GM12878 (cell line): ENCODE data around the gene LMLN. TPM values are rescaled to one million over a fixed set of nuclear protein-coding genes. Genes with fewer than 3 reads are reported as not detected.

Experiments used
- ATAC-seq: fragments of 200-7000 bp; cut with Tn5 transposase; 3 replicates; pipeline ENCODE4 v1.9.1; 2020; ENCODE audit warnings: mild to moderate bottlenecking, moderate library complexity
- BruUV-seq: library from RNA; stranded (reverse); fragments of 400-500 nt; replicated peaks from 2 replicates; lab custom pipeline; 2021; lab: Mats Ljungman, UMichigan
- CTCF ChIA-PET: fragments of 300-600 bp; sonication (Branson Sonifier 250); formaldehyde crosslinking; extraction: SDS; loops from one replicate; lab custom pipeline; 2021; ENCODE audit warnings: inconsistent platforms; lab: Yijun Ruan, JAX
- POLR2A ChIA-PET: fragments of 350-600 bp; formaldehyde crosslinking; extraction: SDS; loops from one replicate; lab custom pipeline; 2021; ENCODE audit warnings: inconsistent platforms; lab: Charles Lee
- RAD21 ChIA-PET: fragments of 300-600 bp; sonication (Branson Sonifier 250); formaldehyde crosslinking; loops from one replicate; lab custom pipeline; 2023; ENCODE audit warnings: antibody characterized with exemption; ENCODE audit not compliant: unreplicated experiment; lab: Charles Lee
- SMC1A ChIA-PET: fragments of 300-600 bp; sonication (Branson Sonifier 250); formaldehyde crosslinking; loops from one replicate; lab custom pipeline; 2023; ENCODE audit not compliant: unreplicated experiment, uncharacterized antibody; lab: Charles Lee
- DNase-seq: peaks from one replicate; pipeline ENCODE4 v3.0.0-alpha.2; 2011; ENCODE audit warnings: low read depth, low spot score
- FAIRE-seq: peaks from 3 replicates; lab custom pipeline; 2011; peaks lifted over from hg19 to GRCh38; lab: Jason Lieb, UNC
- H2AFZ ChIP-seq: 2 replicates; pipeline ENCODE4 v1.6.0; 2011; ENCODE audit warnings: low read depth, low read length, control low read depth; ENCODE audit not compliant: control insufficient read depth
- H3K27ac ChIP-seq: 2 replicates; pipeline ENCODE4 v1.5.1; 2011; ENCODE audit warnings: control low read depth; ENCODE audit not compliant: control insufficient read depth, insufficient read depth
- H3K27me3 ChIP-seq, 2 experiments: replicated peaks in 1 of 2; 2 replicates each; pipeline versions ENCODE4 v1.6.0 to v1.6.1; 2011; ENCODE audit warnings: low read length in 1 of 2; ENCODE audit not compliant: control insufficient read depth in 2 of 2, insufficient read depth in 2 of 2
- H3K36me3 ChIP-seq, 2 experiments: 2 replicates each; pipeline ENCODE4 v1.5.1; 2011; ENCODE audit warnings: low read length in 1 of 2; ENCODE audit not compliant: control insufficient read depth in 2 of 2, insufficient read depth in 2 of 2
- H3K4me1 ChIP-seq: 2 replicates; pipeline ENCODE4 v1.6.1; 2011; ENCODE audit warnings: mild to moderate bottlenecking, low read length, moderate library complexity, mixed read lengths; ENCODE audit not compliant: control insufficient read depth, insufficient read depth
- H3K4me2 ChIP-seq: 2 replicates; pipeline ENCODE4 v1.6.0; 2011; ENCODE audit warnings: control low read depth; ENCODE audit not compliant: control insufficient read depth, insufficient read depth
- H3K4me3 ChIP-seq: fragments of 200-600 bp; sonication (generic); 2 replicates; pipeline ENCODE4 v1.5.1; 2016
- H3K79me2 ChIP-seq: 2 replicates; pipeline ENCODE4 v1.6.0; 2011; ENCODE audit warnings: low read length; ENCODE audit not compliant: control insufficient read depth, insufficient read depth
- H3K9ac ChIP-seq: 2 replicates; pipeline ENCODE4 v1.8.0; 2011; ENCODE audit warnings: low read length, control low read depth, mixed read lengths; ENCODE audit not compliant: control insufficient read depth, insufficient read depth
- H3K9me3 ChIP-seq: replicated peaks from 3 replicates; pipeline ENCODE4 v1.5.1; 2011; ENCODE audit warnings: mild to moderate bottlenecking, low read length; ENCODE audit not compliant: control insufficient read depth, insufficient read depth
- H4K20me1 ChIP-seq: 2 replicates; pipeline ENCODE4 v1.6.0; 2011; ENCODE audit not compliant: control insufficient read depth, insufficient read depth
- CREM ChIP-seq: IDR thresholded peaks from 2 replicates; pipeline ENCODE4 v1.6.1; 2014; ENCODE audit warnings: antibody characterized with exemption, low read depth
- DPF2 ChIP-seq: fragments of 450-650 bp; IDR thresholded peaks from 2 replicates; pipeline ENCODE4 v1.6.1; 2017; ENCODE audit warnings: mild to moderate bottlenecking
- EZH2 ChIP-seq: IDR thresholded peaks from 2 replicates; pipeline ENCODE4 v1.6.1; 2012; ENCODE audit warnings: low read depth, mild to moderate bottlenecking, control low read depth, inconsistent platforms, low read length, borderline replicate concordance; ENCODE audit not compliant: control insufficient read depth
- KDM1A ChIP-seq: fragments of 200-600 bp; sonication (generic); IDR thresholded peaks from 2 replicates; pipeline ENCODE4 v1.6.1; 2016; ENCODE audit warnings: borderline replicate concordance
- STAT1 ChIP-seq: fragments of 450-650 bp; conservative IDR thresholded peaks from 2 replicates; pipeline ENCODE4 v1.6.1; 2014; ENCODE audit warnings: antibody characterized with exemption, mild to moderate bottlenecking
- WGBS: methylation state at CpG from one replicate; pipeline ENCODE4 v1.1.6; 2016; ENCODE audit warnings: low lambda C conversion rate; ENCODE audit not compliant: insufficient replicate concordance, insufficient coverage; ENCODE audit errors: missing lambda C conversion rate; 5-methylcytosine and 5-hydroxymethylcytosine counted together
- in situ Hi-C: fragments of 300-500 bp; cut with MboI; formaldehyde crosslinking; loops from 9 replicates; pipeline ENCODE4 v1.14.3; 2018; ENCODE audit warnings: mixed read lengths
- intact Hi-C: fragments of 100-400 bp; cut with micrococcal nuclease; formaldehyde crosslinking; loops from one replicate; pipeline ENCODE4 v1.14.2; 2022; ENCODE audit not compliant: unreplicated experiment
- polyA plus RNA-seq, 11 experiments: library from polyadenylated mRNA; depleted of rRNA in 4 of 11; unstranded in 6 of 11; stranded (reverse) in 5 of 11; fragments of >200 nt; fragmentation: Nextera tagmentation in 4 of 11; fragmentation: Illumina TruSeq in 1 of 11; extraction: Ambion mirVana in 4 of 11; extraction: Trizol in 1 of 11; gene quantifications; 1 replicate in 1 of 11; 2 replicates in 10 of 11; pipeline versions ENCODE4 v1.2.1 to v1.2.3, GENCODE V29; 2011 to 2016; ENCODE audit warnings: inconsistent platforms in 2 of 11, missing spikeins in 2 of 11, low read depth in 1 of 11
- total RNA-seq, 4 experiments: library from RNA; depleted of rRNA in 3 of 4; stranded (reverse); fragments of >200 nt in 3 of 4; fragmentation: Illumina TruSeq in 1 of 4; extraction: Trizol in 1 of 4; gene quantifications; 2 replicates each; pipeline versions ENCODE4 v1.2.1 to v1.2.3, GENCODE V29; 2013 to 2021
- TF ChIP-seq, protein P1 (sequence below): fragments of 450-650 bp; IDR thresholded peaks from 2 replicates; pipeline ENCODE4 v1.6.1; 2017; ENCODE audit warnings: mild to moderate bottlenecking, moderate library complexity
- TF ChIP-seq, protein P2 (sequence below): fragments of 450-650 bp; IDR thresholded peaks from 2 replicates; pipeline ENCODE4 v1.6.1; 2014; ENCODE audit warnings: mild to moderate bottlenecking
- TF ChIP-seq, protein P3 (sequence below): IDR thresholded peaks from 2 replicates; pipeline ENCODE4 v1.6.1; 2011; ENCODE audit warnings: borderline replicate concordance, low read depth, mild to moderate bottlenecking, moderate library complexity, mixed read lengths, low read length; ENCODE audit not compliant: insufficient read depth; ENCODE audit errors: extremely low read length
- TF ChIP-seq, protein P4 (sequence below): IDR thresholded peaks from 2 replicates; pipeline ENCODE4 v1.6.1; 2011; ENCODE audit warnings: mild to moderate bottlenecking, low read depth, low read length, moderate library complexity; ENCODE audit not compliant: insufficient replicate concordance

LMLN gene
- total and polyA plus RNA-seq, 10 of the 15 experiments (the other 5 are each of a cell fraction or from before 2014, with no cell fraction given), result 0.02 to 1.7 (median 0.81) TPM

DNA sequence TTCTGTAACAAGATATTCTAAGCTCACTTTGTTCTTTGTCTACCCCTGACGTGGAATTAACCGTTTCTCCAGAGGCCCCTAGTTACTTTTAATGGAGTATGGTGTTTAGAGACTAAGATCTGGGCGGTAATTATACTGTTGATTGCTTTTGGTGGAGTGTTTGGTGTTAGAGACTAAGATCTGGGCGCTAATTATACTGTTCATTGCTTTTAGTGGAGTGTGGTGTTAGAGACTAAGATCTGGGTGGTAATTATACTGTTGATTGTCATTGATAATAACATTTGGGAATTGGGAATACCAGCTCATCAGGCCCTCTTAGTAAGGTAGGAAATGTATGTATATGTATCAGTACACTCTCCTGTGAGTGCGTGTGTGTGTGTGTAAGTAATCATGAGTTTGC, 66.6 kb downstream of the LMLN start:
- no peaks in the 10 kb centered on the region for H4K20me1 ChIP-seq
- H3K27ac ChIP-seq, result no peak overlapping the region
- intact Hi-C loops (no loop called here), in situ Hi-C loops (no loop called here)
- ATAC-seq (no peak), FAIRE-seq (no peak), DNase-seq (no peak)
- 30% methylated on average over 5 of the region's 5 CpGs for WGBS
- SMC1A ChIA-PET, result no interaction called here
- H3K4me2 ChIP-seq, result no peak overlapping the region
- RAD21 ChIA-PET, result no interaction called here
- no TSS peak for BruUV-seq
- no peaks in the 10 kb centered on the region for H3K27me3 ChIP-seq
- no peak overlapping the region for H3K9ac ChIP-seq
- H3K4me3 ChIP-seq, result no peak overlapping the region
- CTCF ChIA-PET, result interaction anchor here (0.8 kb wide), 1 partner anchor 121 kb away, joined by 3 read pairs; no protein-coding TSS in a partner anchor
- no peaks in the 10 kb centered on the region for H3K36me3 ChIP-seq
- no peaks in the 10 kb centered on the region for H3K79me2 ChIP-seq
- POLR2A ChIA-PET, result no interaction called here
- H2AFZ ChIP-seq, result no peak overlapping the region
- H3K9me3 ChIP-seq, result no peaks in the 10 kb centered on the region
- no peaks in the 10 kb centered on the region for H3K4me1 ChIP-seq
- TF ChIP-seq, protein P1, sequence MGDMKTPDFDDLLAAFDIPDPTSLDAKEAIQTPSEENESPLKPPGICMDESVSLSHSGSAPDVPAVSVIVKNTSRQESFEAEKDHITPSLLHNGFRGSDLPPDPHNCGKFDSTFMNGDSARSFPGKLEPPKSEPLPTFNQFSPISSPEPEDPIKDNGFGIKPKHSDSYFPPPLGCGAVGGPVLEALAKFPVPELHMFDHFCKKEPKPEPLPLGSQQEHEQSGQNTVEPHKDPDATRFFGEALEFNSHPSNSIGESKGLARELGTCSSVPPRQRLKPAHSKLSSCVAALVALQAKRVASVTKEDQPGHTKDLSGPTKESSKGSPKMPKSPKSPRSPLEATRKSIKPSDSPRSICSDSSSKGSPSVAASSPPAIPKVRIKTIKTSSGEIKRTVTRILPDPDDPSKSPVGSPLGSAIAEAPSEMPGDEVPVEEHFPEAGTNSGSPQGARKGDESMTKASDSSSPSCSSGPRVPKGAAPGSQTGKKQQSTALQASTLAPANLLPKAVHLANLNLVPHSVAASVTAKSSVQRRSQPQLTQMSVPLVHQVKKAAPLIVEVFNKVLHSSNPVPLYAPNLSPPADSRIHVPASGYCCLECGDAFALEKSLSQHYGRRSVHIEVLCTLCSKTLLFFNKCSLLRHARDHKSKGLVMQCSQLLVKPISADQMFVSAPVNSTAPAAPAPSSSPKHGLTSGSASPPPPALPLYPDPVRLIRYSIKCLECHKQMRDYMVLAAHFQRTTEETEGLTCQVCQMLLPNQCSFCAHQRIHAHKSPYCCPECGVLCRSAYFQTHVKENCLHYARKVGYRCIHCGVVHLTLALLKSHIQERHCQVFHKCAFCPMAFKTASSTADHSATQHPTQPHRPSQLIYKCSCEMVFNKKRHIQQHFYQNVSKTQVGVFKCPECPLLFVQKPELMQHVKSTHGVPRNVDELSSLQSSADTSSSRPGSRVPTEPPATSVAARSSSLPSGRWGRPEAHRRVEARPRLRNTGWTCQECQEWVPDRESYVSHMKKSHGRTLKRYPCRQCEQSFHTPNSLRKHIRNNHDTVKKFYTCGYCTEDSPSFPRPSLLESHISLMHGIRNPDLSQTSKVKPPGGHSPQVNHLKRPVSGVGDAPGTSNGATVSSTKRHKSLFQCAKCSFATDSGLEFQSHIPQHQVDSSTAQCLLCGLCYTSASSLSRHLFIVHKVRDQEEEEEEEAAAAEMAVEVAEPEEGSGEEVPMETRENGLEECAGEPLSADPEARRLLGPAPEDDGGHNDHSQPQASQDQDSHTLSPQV, result no peak
- TF ChIP-seq CREM, result no peak
- TF ChIP-seq, protein P2, sequence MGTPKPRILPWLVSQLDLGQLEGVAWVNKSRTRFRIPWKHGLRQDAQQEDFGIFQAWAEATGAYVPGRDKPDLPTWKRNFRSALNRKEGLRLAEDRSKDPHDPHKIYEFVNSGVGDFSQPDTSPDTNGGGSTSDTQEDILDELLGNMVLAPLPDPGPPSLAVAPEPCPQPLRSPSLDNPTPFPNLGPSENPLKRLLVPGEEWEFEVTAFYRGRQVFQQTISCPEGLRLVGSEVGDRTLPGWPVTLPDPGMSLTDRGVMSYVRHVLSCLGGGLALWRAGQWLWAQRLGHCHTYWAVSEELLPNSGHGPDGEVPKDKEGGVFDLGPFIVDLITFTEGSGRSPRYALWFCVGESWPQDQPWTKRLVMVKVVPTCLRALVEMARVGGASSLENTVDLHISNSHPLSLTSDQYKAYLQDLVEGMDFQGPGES, result no peak
- TF ChIP-seq KDM1A, result no peak
- TF ChIP-seq DPF2, result no peak
- TF ChIP-seq, protein P3, sequence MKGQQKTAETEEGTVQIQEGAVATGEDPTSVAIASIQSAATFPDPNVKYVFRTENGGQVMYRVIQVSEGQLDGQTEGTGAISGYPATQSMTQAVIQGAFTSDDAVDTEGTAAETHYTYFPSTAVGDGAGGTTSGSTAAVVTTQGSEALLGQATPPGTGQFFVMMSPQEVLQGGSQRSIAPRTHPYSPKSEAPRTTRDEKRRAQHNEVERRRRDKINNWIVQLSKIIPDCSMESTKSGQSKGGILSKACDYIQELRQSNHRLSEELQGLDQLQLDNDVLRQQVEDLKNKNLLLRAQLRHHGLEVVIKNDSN, result no peak
- no peak for TF ChIP-seq EZH2
- TF ChIP-seq, protein P4, sequence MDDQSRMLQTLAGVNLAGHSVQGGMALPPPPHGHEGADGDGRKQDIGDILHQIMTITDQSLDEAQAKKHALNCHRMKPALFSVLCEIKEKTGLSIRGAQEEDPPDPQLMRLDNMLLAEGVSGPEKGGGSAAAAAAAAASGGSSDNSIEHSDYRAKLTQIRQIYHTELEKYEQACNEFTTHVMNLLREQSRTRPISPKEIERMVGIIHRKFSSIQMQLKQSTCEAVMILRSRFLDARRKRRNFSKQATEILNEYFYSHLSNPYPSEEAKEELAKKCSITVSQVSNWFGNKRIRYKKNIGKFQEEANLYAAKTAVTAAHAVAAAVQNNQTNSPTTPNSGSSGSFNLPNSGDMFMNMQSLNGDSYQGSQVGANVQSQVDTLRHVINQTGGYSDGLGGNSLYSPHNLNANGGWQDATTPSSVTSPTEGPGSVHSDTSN, result no peak
- TF ChIP-seq STAT1, result no peak
